ENCODE measurements around the gene ABCA13. TPM values are rescaled to one million over a fixed set of nuclear protein-coding genes. Genes with fewer than 3 reads are reported as not detected.

ABCA13 gene
- total RNA-seq, 3 donors from 2014 or later = 0.08 TPM; not detected in 1

DNA sequence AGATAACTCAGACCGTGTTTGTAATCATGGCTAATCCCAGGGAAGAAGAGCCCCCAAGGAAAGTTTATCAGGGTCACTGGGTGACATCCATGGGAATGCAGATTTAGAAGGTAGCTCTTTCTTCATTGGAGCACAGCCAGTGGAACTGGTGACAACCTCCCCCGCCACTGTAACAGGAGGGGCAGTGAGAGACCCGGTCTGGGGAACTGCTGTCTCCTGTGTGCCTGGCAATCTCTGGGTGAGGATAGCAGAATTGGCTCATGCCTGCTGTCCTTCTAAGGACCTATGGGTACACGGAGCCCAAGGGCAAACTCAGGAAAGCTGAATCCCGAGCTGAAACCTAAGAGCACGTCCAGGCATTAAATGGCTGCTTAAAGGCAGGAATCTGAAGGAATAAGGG is 341.6 kb downstream of the ABCA13 start:
- no peak for DNase-seq
- Mint-ChIP-seq H3K9me3 (no peaks in the 10 kb centered on the region), H3K27me3 (ENCODE audit: low read depth) (no peaks in the 10 kb centered on the region), H3K36me3 (ENCODE audit: insufficient read depth) (no peaks in the 10 kb centered on the region), H3K4me1 (ENCODE audit: low read depth) (no peaks in the 10 kb centered on the region), H3K4me3 (no peak overlapping the region)
- no peak for ATAC-seq

DNA sequence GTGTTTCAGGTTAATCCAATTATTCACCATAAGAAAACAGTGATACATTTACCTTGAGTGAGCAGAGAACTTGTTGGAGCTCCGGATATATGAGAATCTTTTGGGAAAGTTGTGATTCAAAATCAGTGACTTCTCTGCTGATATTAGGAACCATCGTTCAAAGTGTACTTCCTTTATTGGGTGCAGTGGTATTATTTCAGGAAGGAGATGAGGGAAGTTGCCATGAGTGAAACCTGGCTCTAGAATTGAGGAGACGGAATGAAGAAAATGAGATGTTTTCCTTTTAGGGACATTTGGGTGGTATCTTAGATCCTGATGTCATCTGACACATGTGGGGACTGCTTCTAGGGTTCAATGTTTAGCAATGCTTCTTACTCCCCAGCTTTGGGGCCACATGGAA is 343.9 kb downstream of the ABCA13 start:
- no peaks in the 10 kb centered on the region for H3K9me3 Mint-ChIP-seq
- no peaks in the 10 kb centered on the region for H3K27me3 Mint-ChIP-seq (ENCODE audit: low read depth)
- no peak for ATAC-seq
- DNase-seq = no peak
- no peaks in the 10 kb centered on the region for H3K36me3 Mint-ChIP-seq (ENCODE audit: insufficient read depth)
- no peak overlapping the region for H3K4me3 Mint-ChIP-seq
- no peaks in the 10 kb centered on the region for H3K4me1 Mint-ChIP-seq (ENCODE audit: low read depth)

- Mint-ChIP-seq H3K4me1 (ENCODE audit: low read depth) (no peaks in the 10 kb centered on the region), H3K9me3 (no peaks in the 10 kb centered on the region), H3K4me3 (no peak overlapping the region), H3K27me3 (ENCODE audit: low read depth) (no peaks in the 10 kb centered on the region), H3K36me3 (ENCODE audit: insufficient read depth) (no peaks in the 10 kb centered on the region)
- ATAC-seq (no peak), DNase-seq (no peak)
Observed at GRCh38 chr7:48518092-48518491, 346.8 kb downstream of the ABCA13 start.

DNA sequence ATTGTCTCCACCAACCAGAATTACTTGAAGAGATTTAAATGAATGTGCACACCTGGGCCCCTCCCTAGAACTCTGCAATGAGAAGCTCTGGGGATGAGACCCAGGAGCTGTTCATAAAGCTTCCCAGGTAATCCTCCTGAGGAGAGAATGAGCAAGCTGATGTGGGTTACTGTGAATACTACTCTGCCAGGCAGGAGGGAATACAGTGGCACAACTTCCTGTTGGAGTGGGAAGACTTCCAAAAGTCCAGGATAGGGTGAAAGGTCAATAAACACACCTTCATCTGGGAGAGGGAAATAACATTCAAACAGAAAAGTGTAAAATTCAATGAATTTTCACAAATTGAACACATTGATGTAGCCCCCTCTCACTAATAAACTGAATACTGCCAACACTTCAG is 351.4 kb downstream of the ABCA13 start:
- ATAC-seq (no peak), DNase-seq (no peak)
- no peaks in the 10 kb centered on the region for H3K9me3 Mint-ChIP-seq
- no peaks in the 10 kb centered on the region for H3K36me3 Mint-ChIP-seq (ENCODE audit: insufficient read depth)
- no peak overlapping the region for H3K4me3 Mint-ChIP-seq
- no peaks in the 10 kb centered on the region for H3K4me1 Mint-ChIP-seq (ENCODE audit: low read depth)
- H3K27me3 Mint-ChIP-seq (ENCODE audit: low read depth) = no peaks in the 10 kb centered on the region

DNA sequence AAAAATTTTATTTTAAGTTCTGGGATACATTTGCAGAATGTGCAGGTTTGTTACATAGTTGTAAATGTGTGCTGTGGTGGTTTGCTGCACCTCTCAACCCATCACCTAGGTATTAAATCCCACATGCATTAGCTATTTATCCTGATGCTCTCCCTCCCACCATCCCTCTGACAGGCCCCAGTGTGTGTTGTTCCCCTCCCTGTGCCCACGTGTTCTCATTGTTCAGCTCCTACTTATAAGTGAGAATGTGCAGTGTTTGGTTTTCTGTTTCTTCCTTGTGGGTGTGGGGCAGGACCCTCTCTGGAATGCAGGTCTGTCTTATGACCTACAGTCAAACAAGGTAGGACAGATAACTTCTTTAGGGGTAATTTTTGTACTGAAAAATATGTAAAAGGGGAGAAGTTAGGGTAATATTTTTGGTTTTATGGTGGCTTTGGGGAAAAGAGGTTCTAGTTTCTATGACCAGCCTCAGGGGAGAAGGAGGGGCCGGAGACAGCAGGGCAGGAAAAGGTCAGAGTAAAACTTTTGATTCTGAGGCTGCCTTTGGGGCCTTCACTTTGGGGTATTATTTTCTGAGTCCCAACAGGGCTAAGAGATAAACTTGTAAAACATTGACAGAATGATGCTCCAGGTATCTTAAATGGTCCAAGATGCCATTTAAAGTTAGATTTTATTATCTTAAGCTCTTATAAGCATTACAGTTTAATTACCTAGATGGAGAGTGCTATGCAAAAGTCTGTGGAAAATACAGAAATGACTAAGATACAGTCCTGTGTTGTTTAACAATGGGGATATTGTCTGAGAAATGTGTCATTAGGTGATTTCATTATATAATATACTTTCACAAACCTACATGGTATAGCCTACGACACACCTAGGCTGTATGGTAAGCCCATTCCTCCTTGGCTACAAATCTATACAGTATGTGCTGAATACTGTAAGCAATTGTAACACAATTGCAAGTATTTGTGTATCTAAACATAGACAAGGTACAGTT is 354.8 kb downstream of the ABCA13 start:
- Mint-ChIP-seq H3K36me3 (ENCODE audit: insufficient read depth) (no peaks in the 10 kb centered on the region), H3K9me3 (no peaks in the 10 kb centered on the region), H3K27me3 (ENCODE audit: low read depth) (no peaks in the 10 kb centered on the region), H3K4me1 (ENCODE audit: low read depth) (no peaks in the 10 kb centered on the region), H3K4me3 (no peak overlapping the region)
- DNase-seq (no peak), ATAC-seq (no peak)

DNA sequence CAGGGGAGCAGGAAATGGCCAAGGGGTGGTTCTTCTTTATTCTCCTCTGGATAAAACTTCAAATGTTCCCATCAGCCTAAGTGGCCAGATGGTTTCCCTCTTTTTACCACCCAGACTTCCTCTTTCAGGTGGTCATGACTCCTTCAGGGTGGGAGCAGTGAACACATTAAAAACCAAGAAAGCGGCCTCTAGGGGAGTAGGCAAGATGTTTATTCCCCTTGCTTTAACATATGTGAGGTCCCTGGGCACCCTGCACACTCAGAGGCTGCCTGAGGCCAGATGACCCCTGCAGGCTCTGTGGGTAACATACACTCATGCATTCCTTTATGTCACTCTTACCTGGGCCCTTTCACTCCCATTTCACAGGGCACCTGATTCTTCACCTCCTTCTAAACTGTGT is 357.4 kb downstream of the ABCA13 start:
- ATAC-seq = peak in 1 of 2 donors; percentile 10
- no peaks in the 10 kb centered on the region for H3K36me3 Mint-ChIP-seq (ENCODE audit: insufficient read depth)

GRCh38 chr7:48537561-48537960 is 366.3 kb downstream of the ABCA13 start:
- ATAC-seq = no peak
- H3K36me3 Mint-ChIP-seq (ENCODE audit: insufficient read depth) = no peaks in the 10 kb centered on the region
- H3K9me3 Mint-ChIP-seq = peaks cover 10% of the 10 kb centered on the region
- no peak overlapping the region for H3K4me3 Mint-ChIP-seq
- DNase-seq = no peak
- H3K27me3 Mint-ChIP-seq (ENCODE audit: low read depth) = no peaks in the 10 kb centered on the region
- H3K4me1 Mint-ChIP-seq (ENCODE audit: low read depth) = no peaks in the 10 kb centered on the region

More for the DNA sequence above, 357.4 kb downstream of the ABCA13 start:
- H3K4me3 Mint-ChIP-seq = no peak overlapping the region
- no peak for DNase-seq
- no peaks in the 10 kb centered on the region for H3K4me1 Mint-ChIP-seq (ENCODE audit: low read depth)
- H3K27me3 Mint-ChIP-seq (ENCODE audit: low read depth) = no peaks in the 10 kb centered on the region
- peaks cover under 1% of the 10 kb centered on the region for H3K9me3 Mint-ChIP-seq

DNA sequence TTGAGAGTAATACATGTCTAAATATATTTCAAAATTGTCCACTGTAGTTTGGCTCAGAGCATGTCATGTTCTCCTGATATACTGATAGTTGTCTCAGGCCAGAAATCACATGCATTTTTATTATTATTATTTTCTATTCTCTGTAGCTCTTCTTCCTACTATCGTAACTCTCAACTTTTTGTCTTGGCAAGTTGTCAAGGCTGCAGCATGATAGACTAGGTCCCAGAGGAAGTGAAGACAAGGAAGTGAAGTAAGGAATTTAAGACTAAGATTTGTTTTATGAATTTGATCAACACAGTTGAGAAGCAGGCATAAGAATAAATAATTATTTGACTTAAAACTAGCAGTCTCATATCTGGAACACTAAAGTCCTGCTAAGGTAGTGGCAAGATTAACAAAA is 369.5 kb downstream of the ABCA13 start:
- no peak overlapping the region for H3K4me3 Mint-ChIP-seq
- no peaks in the 10 kb centered on the region for H3K36me3 Mint-ChIP-seq (ENCODE audit: insufficient read depth)
- H3K4me1 Mint-ChIP-seq (ENCODE audit: low read depth) = no peaks in the 10 kb centered on the region
- no peaks in the 10 kb centered on the region for H3K27me3 Mint-ChIP-seq (ENCODE audit: low read depth)
- peaks cover 6% of the 10 kb centered on the region for H3K9me3 Mint-ChIP-seq
- ATAC-seq (no peak), DNase-seq (no peak)

- no peaks in the 10 kb centered on the region for H3K36me3 Mint-ChIP-seq (ENCODE audit: insufficient read depth)
- DNase-seq (no peak), ATAC-seq (no peak)
- no peaks in the 10 kb centered on the region for H3K27me3 Mint-ChIP-seq (ENCODE audit: low read depth)
- H3K4me1 Mint-ChIP-seq (ENCODE audit: low read depth) = no peaks in the 10 kb centered on the region
- no peak overlapping the region for H3K4me3 Mint-ChIP-seq
- H3K9me3 Mint-ChIP-seq = peaks cover 18% of the 10 kb centered on the region
Observed at GRCh38 chr7:48548667-48549066, 377.4 kb downstream of the ABCA13 start.

GRCh38 chr7:48551652-48552051 is 380.4 kb downstream of the ABCA13 start:
- no peak for ATAC-seq
- no peak overlapping the region for H3K4me3 Mint-ChIP-seq

GRCh38 chr7:48563334-48563733 is 392.1 kb downstream of the ABCA13 start:
- no peaks in the 10 kb centered on the region for H3K27me3 Mint-ChIP-seq (ENCODE audit: low read depth)
- H3K9me3 Mint-ChIP-seq = no peaks in the 10 kb centered on the region
- no peak for ATAC-seq
- no peaks in the 10 kb centered on the region for H3K36me3 Mint-ChIP-seq (ENCODE audit: insufficient read depth)
- no peak overlapping the region for H3K4me3 Mint-ChIP-seq
- no peak for DNase-seq
- H3K4me1 Mint-ChIP-seq (ENCODE audit: low read depth) = no peaks in the 10 kb centered on the region

More at GRCh38 chr7:48551652-48552051, 380.4 kb downstream of the ABCA13 start:
- no peaks in the 10 kb centered on the region for H3K36me3 Mint-ChIP-seq (ENCODE audit: insufficient read depth)
- H3K4me1 Mint-ChIP-seq (ENCODE audit: low read depth) = no peaks in the 10 kb centered on the region
- peaks cover 18% of the 10 kb centered on the region for H3K9me3 Mint-ChIP-seq
- DNase-seq = no peak
- H3K27me3 Mint-ChIP-seq (ENCODE audit: low read depth) = no peaks in the 10 kb centered on the region

- no peak for DNase-seq
- H3K4me1 Mint-ChIP-seq (ENCODE audit: low read depth) = no peaks in the 10 kb centered on the region
Observed at GRCh38 chr7:48575516-48575915, 404.3 kb downstream of the ABCA13 start.

DNA sequence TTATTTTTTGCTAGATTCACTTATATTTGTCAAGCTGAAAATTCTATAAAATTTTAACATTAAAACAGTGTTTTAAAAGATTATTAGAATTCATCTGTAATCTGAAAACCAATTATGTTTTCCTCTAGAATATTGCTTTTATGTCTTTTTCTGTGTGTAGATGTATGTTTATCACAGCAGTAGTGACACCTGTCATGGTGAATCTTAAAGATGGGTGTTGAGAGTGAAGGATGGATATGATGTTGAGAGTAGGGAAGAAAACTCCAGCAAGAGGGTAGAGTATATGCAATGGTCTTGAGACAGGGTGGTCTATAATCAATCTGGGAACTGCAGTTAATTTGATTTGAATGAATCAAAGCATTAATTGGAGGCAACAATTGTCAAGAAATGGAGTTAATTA is 416.2 kb downstream of the ABCA13 start:
- Mint-ChIP-seq H3K27me3 (ENCODE audit: low read depth) (no peaks in the 10 kb centered on the region), H3K9me3 (no peaks in the 10 kb centered on the region), H3K4me3 (no peak overlapping the region), H3K36me3 (ENCODE audit: insufficient read depth) (no peaks in the 10 kb centered on the region), H3K4me1 (ENCODE audit: low read depth) (no peaks in the 10 kb centered on the region)
- DNase-seq (no peak), ATAC-seq (no peak)

More at GRCh38 chr7:48575516-48575915, 404.3 kb downstream of the ABCA13 start:
- no peaks in the 10 kb centered on the region for H3K27me3 Mint-ChIP-seq (ENCODE audit: low read depth)
- no peak for ATAC-seq
- no peaks in the 10 kb centered on the region for H3K36me3 Mint-ChIP-seq (ENCODE audit: insufficient read depth)
- no peak overlapping the region for H3K4me3 Mint-ChIP-seq
- H3K9me3 Mint-ChIP-seq = peaks cover 4% of the 10 kb centered on the region

DNA sequence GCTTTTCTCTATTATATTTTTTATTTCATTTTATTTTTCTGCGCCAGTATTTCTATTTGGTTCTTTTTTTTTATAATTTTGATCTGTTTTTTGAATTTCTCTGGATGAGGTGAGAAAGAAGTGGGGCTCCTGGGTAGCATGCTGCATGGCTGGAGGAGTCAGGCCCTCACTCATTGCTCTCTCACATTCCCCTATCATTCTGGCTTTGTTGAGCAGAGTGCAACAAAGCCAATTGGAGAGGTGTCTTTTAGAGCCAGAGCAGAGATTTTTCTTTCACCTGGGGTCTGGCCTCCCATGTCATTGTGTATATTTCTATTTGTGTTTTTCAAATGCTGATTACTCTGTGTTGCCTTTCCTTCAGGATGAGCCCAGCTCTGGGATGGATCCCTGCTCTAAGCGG is 423.1 kb downstream of the ABCA13 start:
- no peaks in the 10 kb centered on the region for H3K27me3 Mint-ChIP-seq (ENCODE audit: low read depth)
- ATAC-seq (no peak), DNase-seq (no peak)
- H3K4me1 Mint-ChIP-seq (ENCODE audit: low read depth) = no peaks in the 10 kb centered on the region
- H3K36me3 Mint-ChIP-seq (ENCODE audit: insufficient read depth) = no peaks in the 10 kb centered on the region
- H3K4me3 Mint-ChIP-seq = no peak overlapping the region
- H3K9me3 Mint-ChIP-seq = peaks cover 4% of the 10 kb centered on the region

DNA sequence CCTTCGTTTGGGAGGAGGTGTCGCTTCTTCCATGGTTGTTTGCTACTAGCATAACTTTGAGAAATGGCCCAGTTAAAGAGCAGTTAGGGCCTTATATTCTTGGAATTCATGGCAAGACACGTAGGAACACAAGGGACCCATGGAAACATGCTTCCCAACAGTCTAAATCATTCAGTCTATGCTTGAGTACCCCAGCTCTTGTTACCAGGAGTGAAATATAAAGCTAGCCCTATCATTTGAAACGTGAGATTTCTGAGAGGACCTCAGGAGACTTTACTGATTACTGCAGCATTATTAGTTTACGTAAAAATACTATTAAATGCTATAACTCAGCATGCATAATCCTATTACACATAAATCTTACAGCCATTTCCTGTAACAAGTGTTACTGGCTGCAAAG is 424.5 kb downstream of the ABCA13 start:
- ATAC-seq = no peak
- no peaks in the 10 kb centered on the region for H3K27me3 Mint-ChIP-seq (ENCODE audit: low read depth)

More for the DNA sequence above, 424.5 kb downstream of the ABCA13 start:
- Mint-ChIP-seq H3K4me1 (ENCODE audit: low read depth) (no peaks in the 10 kb centered on the region), H3K36me3 (ENCODE audit: insufficient read depth) (no peaks in the 10 kb centered on the region), H3K9me3 (peaks cover 4% of the 10 kb centered on the region), H3K4me3 (no peak overlapping the region)
- DNase-seq = no peak
